Non-pigmented ciliary epithelial cell (primary cell): ENCODE measurements around the gene PCDHA1.
"Not testable (repeated sequence)": the region's sequence is repeated elsewhere in the genome, so short reads cannot be mapped to it uniquely, and the experiment has no call there.

ENCODE experiments used
- DNase-seq: peaks from one replicate; pipeline ENCODE4 v3.0.0-alpha.2; 2010; ENCODE audit warnings: low read depth

Gene PCDHA1

DNA sequence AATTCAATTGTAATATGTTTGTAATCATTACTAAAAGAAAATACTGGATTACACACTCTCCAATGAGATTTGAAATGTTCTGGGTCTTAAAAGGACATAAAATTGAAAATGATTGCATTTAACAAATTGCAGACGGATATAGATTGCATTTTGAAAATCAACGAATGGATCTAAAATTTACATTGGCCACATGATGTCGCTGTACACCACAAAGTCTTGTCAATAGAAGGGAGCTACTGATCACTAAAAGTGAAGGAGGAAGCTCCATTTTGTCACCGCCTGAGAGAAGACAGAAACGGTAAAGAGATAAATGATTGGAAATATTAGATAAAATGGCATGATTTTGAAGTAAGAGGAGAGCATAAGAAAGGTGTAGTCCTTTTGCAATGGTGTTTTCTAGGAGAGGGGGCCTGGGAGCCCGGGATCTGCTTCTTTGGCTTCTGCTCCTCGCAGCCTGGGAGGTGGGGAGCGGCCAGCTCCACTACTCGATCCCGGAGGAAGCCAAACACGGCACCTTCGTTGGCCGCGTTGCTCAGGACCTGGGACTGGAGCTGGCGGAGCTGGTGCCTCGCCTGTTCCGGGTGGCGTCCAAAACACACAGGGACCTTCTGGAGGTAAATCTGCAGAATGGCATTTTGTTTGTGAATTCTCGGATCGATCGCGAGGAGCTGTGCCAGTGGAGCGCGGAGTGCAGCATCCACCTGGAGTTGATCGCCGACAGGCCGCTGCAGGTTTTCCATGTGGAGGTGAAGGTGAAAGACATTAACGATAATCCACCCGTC is at the start of gene PCDHA1:
Gene PCDHA1 (plus strand): TSS at position 236 of the 782 bp plus-strand sequence.
- DNase-seq = no peak

DNA sequence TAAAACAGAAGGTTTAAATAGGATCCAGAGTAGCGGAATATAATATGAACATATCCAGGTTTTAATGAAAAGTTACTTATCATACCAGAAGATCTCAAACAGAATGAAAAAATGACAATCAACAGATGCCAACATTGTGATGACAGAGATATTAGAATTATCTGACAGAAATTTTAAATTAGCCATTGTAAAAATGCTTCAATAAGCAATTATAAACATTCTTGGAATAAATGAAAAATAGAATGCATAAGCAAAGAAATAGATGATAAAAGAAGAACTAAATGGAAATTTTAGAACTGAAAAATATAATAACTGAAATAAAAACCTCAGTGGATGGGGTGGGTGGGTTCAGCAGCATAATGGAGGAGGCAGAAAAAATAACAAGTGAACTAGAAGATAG is 48.5 kb upstream of the PCDHA1 start:
- no peak for DNase-seq

- no peak for DNase-seq
These were observed 44.0 kb upstream of the PCDHA1 start for GRCh38 chr5:140741967-140742366.

GRCh38 chr5:140753561-140753960 is 32.4 kb upstream of the PCDHA1 start:
- no peak for DNase-seq

- no peak for DNase-seq
These were observed 21.6 kb upstream of the PCDHA1 start for GRCh38 chr5:140764177-140764973.

GRCh38 chr5:140767444-140767843 is 18.5 kb upstream of the PCDHA1 start:
- DNase-seq = no peak

DNA sequence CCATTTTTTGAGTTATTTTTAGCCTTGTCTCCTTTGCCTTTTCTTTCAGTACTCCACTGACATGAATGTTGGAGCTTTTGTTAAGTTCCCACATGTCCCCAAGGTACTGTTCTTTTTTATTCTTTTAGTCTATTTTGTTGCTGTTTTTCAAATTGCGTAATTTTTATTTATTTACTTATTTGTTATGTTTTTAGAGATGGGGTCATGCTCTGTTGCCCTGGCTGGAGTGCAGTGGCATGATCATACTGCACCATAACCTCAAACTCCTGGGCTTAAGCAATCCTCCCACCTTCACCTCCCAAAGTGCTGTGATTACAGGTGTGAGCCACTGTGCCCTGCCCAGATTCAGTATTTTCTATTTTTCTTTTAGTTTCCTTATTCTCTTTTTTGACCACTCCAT is 5.4 kb upstream of the PCDHA1 start:
- DNase-seq = no peak

DNA sequence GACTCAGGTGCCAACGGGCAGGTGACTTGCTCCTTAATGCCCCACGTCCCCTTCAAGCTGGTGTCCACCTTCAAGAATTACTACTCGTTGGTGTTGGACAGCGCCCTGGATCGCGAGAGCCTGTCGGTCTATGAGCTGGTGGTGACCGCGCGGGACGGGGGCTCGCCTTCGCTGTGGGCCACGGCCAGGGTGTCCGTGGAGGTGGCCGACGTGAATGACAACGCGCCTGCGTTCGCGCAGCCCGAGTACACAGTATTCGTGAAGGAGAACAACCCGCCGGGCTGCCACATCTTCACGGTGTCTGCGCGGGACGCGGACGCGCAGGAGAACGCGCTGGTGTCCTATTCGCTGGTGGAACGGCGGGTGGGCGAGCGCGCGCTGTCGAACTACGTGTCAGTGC is 1.5 kb downstream of the PCDHA1 start:
- DNase-seq = not testable (repeated sequence)

- DNase-seq = not testable (repeated sequence)
These were observed 2.0 kb downstream of the PCDHA1 start for GRCh38 chr5:140787849-140788504.

- DNase-seq = no peak
These were observed 5.1 kb downstream of the PCDHA1 start for GRCh38 chr5:140791089-140791488.

- DNase-seq = no peak
These were observed 8.8 kb downstream of the PCDHA1 start, which contains the start of gene PCDHA2 for GRCh38 chr5:140794595-140795258. Gene PCDHA2, plus strand, starts transcription at chr5:140794852.

DNA sequence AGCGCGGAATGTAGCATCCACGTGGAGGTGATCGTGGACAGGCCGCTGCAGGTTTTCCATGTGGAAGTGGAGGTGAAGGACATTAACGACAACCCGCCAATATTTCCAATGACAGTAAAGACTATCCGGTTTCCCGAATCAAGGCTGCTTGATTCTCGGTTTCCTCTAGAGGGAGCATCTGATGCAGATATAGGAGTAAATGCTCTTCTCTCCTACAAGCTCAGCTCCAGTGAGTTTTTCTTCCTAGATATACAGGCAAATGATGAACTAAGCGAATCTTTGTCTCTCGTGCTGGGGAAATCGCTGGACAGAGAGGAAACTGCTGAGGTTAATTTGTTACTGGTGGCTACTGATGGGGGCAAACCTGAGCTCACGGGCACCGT is 9.3 kb downstream of the PCDHA1 start:
- DNase-seq = no peak

GRCh38 chr5:140796072-140796717 is 10.3 kb downstream of the PCDHA1 start:
- DNase-seq = not testable (repeated sequence)

GRCh38 chr5:140796718-140797095 is 10.8 kb downstream of the PCDHA1 start:
- no peak for DNase-seq

GRCh38 chr5:140800816-140801493 is 15.0 kb downstream of the PCDHA1 start, which contains the start of gene PCDHA3:
Gene PCDHA3, plus strand, starts transcription at chr5:140801057.
- DNase-seq = no peak

GRCh38 chr5:140801494-140801841 is 15.5 kb downstream of the PCDHA1 start:
- no peak for DNase-seq

DNA sequence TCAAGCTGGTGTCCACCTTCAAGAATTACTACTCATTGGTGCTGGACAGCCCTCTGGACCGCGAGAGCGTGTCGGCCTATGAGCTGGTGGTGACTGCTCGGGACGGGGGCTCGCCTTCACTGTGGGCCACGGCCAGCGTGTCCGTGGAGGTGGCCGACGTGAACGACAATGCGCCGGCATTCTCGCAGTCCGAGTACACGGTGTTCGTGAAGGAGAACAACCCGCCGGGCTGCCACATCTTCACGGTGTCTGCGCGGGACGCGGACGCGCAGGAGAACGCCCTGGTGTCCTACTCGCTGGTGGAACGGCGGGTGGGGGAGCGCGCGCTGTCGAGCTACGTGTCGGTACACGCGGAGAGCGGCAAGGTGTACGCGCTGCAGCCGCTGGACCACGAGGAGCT is 16.4 kb downstream of the PCDHA1 start:
- DNase-seq = not testable (repeated sequence)

GRCh38 chr5:140802781-140803271 is 16.9 kb downstream of the PCDHA1 start:
- no peak for DNase-seq

DNA sequence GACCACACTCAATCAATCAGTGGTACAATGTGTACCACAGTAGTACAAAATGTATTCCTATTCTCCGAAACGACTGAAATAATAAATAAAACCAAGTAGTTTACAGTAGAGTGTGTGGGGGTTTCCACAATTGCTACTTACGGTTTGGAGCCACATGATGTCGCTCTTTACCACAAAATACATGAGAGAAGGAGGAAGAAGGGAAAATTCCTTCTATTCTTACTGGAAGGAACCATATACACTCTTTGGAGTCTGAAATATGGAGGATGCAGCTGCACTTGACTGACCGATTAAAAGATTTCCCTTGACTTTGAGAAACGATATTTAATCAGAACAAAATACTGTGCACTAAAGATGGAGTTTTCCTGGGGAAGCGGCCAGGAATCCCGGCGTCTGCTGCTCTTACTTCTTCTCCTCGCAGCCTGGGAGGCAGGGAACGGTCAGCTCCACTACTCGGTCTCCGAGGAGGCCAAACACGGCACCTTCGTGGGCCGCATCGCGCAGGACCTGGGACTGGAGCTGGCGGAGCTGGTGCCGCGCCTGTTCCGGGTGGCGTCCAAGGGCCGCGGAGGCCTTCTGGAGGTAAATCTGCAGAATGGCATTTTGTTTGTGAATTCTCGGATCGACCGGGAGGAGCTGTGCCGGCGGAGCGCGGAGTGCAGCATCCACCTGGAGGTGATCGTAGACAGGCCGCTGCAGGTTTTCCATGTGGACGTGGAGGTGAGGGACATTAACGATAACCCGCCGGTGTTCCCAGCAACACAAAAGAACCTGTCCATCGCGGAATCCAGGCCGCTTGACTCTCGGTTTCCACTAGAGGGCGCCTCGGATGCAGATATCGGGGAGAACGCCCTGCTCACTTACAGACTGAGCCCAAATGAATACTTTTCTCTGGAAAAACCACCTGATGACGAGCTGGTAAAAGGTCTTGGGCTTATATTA is 21.2 kb downstream of the PCDHA1 start, which contains the start of gene PCDHA4:
Gene PCDHA4 (plus strand): TSS at position 235 of the 942 bp plus-strand sequence.
- no peak for DNase-seq
